Measurements from ENCODE around the gene HYAL3. TPM values are rescaled to one million over a fixed set of nuclear protein-coding genes. Genes with fewer than 3 reads are reported as not detected.

The HYAL3 gene
- total RNA-seq, 2 donors from 2014 or later = 0.99 to 2.3 TPM

- intact Hi-C loops (cut with DNase I) = loop anchor here (10.0 kb wide), 1 partner anchor 202 kb away; no protein-coding TSS in a partner anchor
- WGBS, 2 donors = 76 to 84% methylated on average over 7 to 13 of the region's 13 CpGs
- H3K36me3 ChIP-seq (replicated peaks in 1 of 2; ENCODE audit: insufficient read depth in 1 of 2, low read depth in 2 of 2) = no peaks in the 10 kb centered on the region
- no peak overlapping the region for H3K27ac ChIP-seq
- H3K27me3 ChIP-seq = no peaks in the 10 kb centered on the region
- ATAC-seq (no peak), DNase-seq (no peak)
- no peaks in the 10 kb centered on the region for H3K9me3 ChIP-seq
- TF ChIP-seq CTCF (IDR thresholded peaks at IDR 0.05) (no peak), POLR2A (IDR thresholded peaks at IDR 0.05) (no peak)
- no peak overlapping the region for H3K4me3 ChIP-seq
- peaks cover 25% of the 10 kb centered on the region for H3K4me1 ChIP-seq
These were observed 43.8 kb upstream of the HYAL3 start for GRCh38 chr3:50342813-50343633.

- DNase-seq (no peak), ATAC-seq (no peak)
- no peak overlapping the region for H3K27ac ChIP-seq
- WGBS, 2 donors = 88 to 89% methylated on average over 10 to 13 of the region's 13 CpGs
- H3K36me3 ChIP-seq (replicated peaks in 1 of 2; ENCODE audit: insufficient read depth in 1 of 2, low read depth in 2 of 2) = no peaks in the 10 kb centered on the region
- H3K27me3 ChIP-seq = no peaks in the 10 kb centered on the region
- intact Hi-C loops (cut with DNase I) = loop anchor here (10.0 kb wide), 1 partner anchor 203 kb away; no protein-coding TSS in a partner anchor
- peaks cover 21% of the 10 kb centered on the region for H3K4me1 ChIP-seq
- TF ChIP-seq CTCF (IDR thresholded peaks at IDR 0.05) (no peak), POLR2A (IDR thresholded peaks at IDR 0.05) (no peak)
- H3K4me3 ChIP-seq = no peak overlapping the region
- no peaks in the 10 kb centered on the region for H3K9me3 ChIP-seq
These were observed 42.9 kb upstream of the HYAL3 start for GRCh38 chr3:50341996-50342650.

DNA sequence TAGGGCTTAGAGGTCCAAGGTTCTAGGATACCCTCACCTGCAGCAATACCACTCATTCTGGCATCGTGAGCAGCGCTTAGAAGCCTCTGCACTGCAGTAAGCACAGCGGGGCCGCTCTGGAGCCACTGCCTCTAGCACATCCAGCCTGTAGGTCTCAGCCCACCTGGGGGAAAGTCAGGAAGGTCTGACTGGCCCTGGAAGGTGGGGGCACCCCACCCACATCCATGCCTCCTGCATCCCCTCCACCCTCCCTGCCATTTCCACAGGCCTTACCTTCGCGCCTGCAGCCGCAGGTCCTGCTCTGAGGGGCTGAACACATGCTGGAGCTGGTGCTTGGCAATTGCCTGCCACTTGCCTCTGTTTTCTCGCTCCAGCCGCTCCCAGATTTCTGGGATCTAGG is 42.3 kb upstream of the HYAL3 start:
- no peak for ATAC-seq
- no peak for DNase-seq
- no peaks in the 10 kb centered on the region for H3K36me3 ChIP-seq (replicated peaks in 1 of 2; ENCODE audit: insufficient read depth in 1 of 2, low read depth in 2 of 2)
- TF ChIP-seq POLR2A (IDR thresholded peaks at IDR 0.05) = no peak
- TF ChIP-seq CTCF (IDR thresholded peaks at IDR 0.05) = no peak
- H3K9me3 ChIP-seq = no peaks in the 10 kb centered on the region
- H3K4me1 ChIP-seq = peaks cover 21% of the 10 kb centered on the region
- intact Hi-C loops (cut with DNase I) = loop anchor here (10.0 kb wide), 1 partner anchor 203 kb away; no protein-coding TSS in a partner anchor
- WGBS, 2 donors = 88 to 98% methylated on average over 5 to 9 of the region's 9 CpGs
- H3K27ac ChIP-seq = peak overlapping the region in 1 of 4 donors; percentile 45
- no peak overlapping the region for H3K4me3 ChIP-seq
- no peaks in the 10 kb centered on the region for H3K27me3 ChIP-seq

DNA sequence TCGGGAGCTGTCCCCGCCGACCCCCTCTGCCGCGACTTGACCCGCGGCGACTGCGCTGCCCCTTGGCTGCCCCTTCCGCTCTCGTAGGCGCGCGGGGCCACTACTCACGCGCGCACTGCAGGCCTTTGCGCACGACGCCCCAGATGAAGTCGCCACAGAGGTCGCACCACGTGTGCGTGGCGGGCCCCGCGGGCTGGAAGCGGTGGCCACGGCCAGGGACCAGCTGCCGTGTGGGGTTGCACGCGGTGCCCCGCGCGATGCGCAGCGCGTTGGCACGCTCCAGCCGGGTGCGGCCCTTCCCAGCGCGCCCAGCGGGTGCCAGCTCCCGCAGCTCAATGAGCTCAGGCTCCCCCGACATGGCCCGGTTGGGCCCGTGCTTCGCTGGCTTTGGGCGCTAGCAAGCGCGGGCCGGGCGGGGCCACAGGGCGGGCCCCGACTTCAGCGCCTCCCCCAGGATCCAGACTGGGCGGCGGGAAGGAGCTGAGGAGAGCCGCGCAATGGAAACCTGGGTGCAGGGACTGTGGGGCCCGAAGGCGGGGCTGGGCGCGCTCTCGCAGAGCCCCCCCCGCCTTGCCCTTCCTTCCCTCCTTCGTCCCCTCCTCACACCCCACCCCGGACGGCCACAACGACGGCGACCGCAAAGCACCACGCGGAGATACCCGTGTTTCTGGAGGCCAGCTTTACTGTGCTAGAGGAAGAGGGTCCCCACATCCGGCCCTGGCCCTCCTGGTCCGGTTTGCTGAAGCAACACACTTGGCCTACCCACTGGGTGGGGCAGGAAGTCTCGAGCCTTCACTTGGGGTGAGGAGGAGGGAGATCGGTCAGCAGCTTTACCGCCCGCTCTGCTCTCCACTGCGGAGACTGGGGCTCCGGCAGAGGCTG is 41.5 kb upstream of the HYAL3 start, which contains the start of gene RASSF1:
TSS of gene RASSF1 (minus strand) at position 389 of the 882 bp plus-strand sequence. CDS start at position 358, 31 bp downstream.
- H3K36me3 ChIP-seq (replicated peaks in 1 of 2; ENCODE audit: insufficient read depth in 1 of 2, low read depth in 2 of 2) = no peaks in the 10 kb centered on the region
- DNase-seq (peak in 2 of 4 donors; percentile 54 to 66), ATAC-seq (no peak)
- peak within 1 kb of the TSS in 2 of 4 donors; percentile 45 to 99 for H3K27ac ChIP-seq
- no peak within 1 kb of the TSS for H3K4me3 ChIP-seq
- 25 to 78% methylated on average over 6 to 83 of the region's 85 CpGs for WGBS, 2 donors
- no peaks in the 10 kb centered on the region for H3K9me3 ChIP-seq
- H3K27me3 ChIP-seq = no peaks in the 10 kb centered on the region
- H3K4me1 ChIP-seq = peaks cover 25% of the 10 kb centered on the region
- TF ChIP-seq CTCF (IDR thresholded peaks at IDR 0.05) = no peak
- peak in 1 of 3 donors; percentile 61 for TF ChIP-seq POLR2A (IDR thresholded peaks at IDR 0.05)
- intact Hi-C loops (cut with DNase I) = loop anchor here (10.0 kb wide), 1 partner anchor 204 kb away; no protein-coding TSS in a partner anchor
